ENCODE data around the gene LRRC8B. TPM values are rescaled to one million over a fixed set of nuclear protein-coding genes. Genes with fewer than 3 reads are reported as not detected.

The LRRC8B gene
- total RNA-seq, 1 experiment from 2014 or later: 15.0 TPM

- H2AFZ ChIP-seq: peak overlapping the region; percentile 84
These were observed 107.4 kb downstream of the LRRC8B start for GRCh38 chr1:89631816-89632656.

GRCh38 chr1:89632657-89633247 is 108.1 kb downstream of the LRRC8B start, which contains the start of gene LRRC8C:
LRRC8C (plus strand) TSS chr1:89633120; CDS start chr1:89686474, 53,354 bp downstream.
- H3K27me3 ChIP-seq (ENCODE audit: insufficient read depth, low read depth): no peaks in the 10 kb centered on the region
- POLR2A ChIA-PET (ENCODE audit: unreplicated experiment): no interaction called here
- intact Hi-C loops (cut with micrococcal nuclease; ENCODE audit: unreplicated experiment): loop anchor here (2.0 to 10.0 kb wide), 2 partner anchors 130 to 362 kb away; partner anchors contain the start of gene ZNF326
- no peaks in the 10 kb centered on the region for H3K9me2 ChIP-seq (ENCODE audit: insufficient read depth)
- no peaks in the 10 kb centered on the region for H3K9me3 ChIP-seq (ENCODE audit: insufficient read depth, low read depth)
- H3K4me1 ChIP-seq (replicated peaks; ENCODE audit: insufficient read depth): peaks cover 37% of the 10 kb centered on the region
- peak in 1 of 2 experiments; percentile 81 for DNase-seq
- peaks cover 16% of the 10 kb centered on the region; the same call in 1 of the 2 replicates for H3K79me2 ChIP-seq (ENCODE audit: low read depth)
- H3K36me3 ChIP-seq (ENCODE audit: low read depth): no peaks in the 10 kb centered on the region
- no TSS peak for BruUV-seq (replicated peaks)
- H4K20me1 ChIP-seq (ENCODE audit: insufficient read depth): no peaks in the 10 kb centered on the region
- peak within 1 kb of the TSS; percentile 77 for H3K4me3 ChIP-seq
- H3K4me2 ChIP-seq: peak within 1 kb of the TSS; percentile 77
- H3F3A ChIP-seq (ENCODE audit: insufficient read depth, low read depth): peaks cover 21% of the 10 kb centered on the region
- H2AFZ ChIP-seq: peak within 1 kb of the TSS; percentile 91
- TF ChIP-seq EZH2 (IDR thresholded peaks at IDR 0.05; ENCODE audit: low read depth): no peak
- no peak within 1 kb of the TSS for H3K27ac ChIP-seq
- CTCF ChIA-PET: no interaction called here

More at GRCh38 chr1:89631816-89632656, 107.4 kb downstream of the LRRC8B start:
- Histone ChIP-seq H4K20me1 (ENCODE audit: insufficient read depth) (no peaks in the 10 kb centered on the region), H3K27me3 (ENCODE audit: insufficient read depth, low read depth) (no peaks in the 10 kb centered on the region), H3K27ac (no peak overlapping the region), H3K4me3 (peak overlapping the region; percentile 77), H3K4me1 (replicated peaks; ENCODE audit: insufficient read depth) (peaks cover 31% of the 10 kb centered on the region), H3K9me2 (ENCODE audit: insufficient read depth) (no peaks in the 10 kb centered on the region), H3K79me2 (ENCODE audit: low read depth) (peaks cover 12% of the 10 kb centered on the region; the same call in 1 of the 2 replicates), H3F3A (ENCODE audit: insufficient read depth, low read depth) (peaks cover 20% of the 10 kb centered on the region), H3K9me3 (ENCODE audit: insufficient read depth, low read depth) (no peaks in the 10 kb centered on the region), H3K4me2 (peak overlapping the region; percentile 77), H3K36me3 (ENCODE audit: low read depth) (no peaks in the 10 kb centered on the region)
- intact Hi-C loops (cut with micrococcal nuclease; ENCODE audit: unreplicated experiment): loop anchor here (2.0 to 10.0 kb wide), 2 partner anchors 131 to 363 kb away; partner anchors contain the start of gene ZNF326
- no peak for DNase-seq
- POLR2A ChIA-PET (ENCODE audit: unreplicated experiment): no interaction called here
- CTCF ChIA-PET: no interaction called here
- TSS peak; percentile 19 for BruUV-seq (replicated peaks)
- TF ChIP-seq EZH2 (IDR thresholded peaks at IDR 0.05; ENCODE audit: low read depth) (no peak), CTCF (conservative IDR thresholded peaks at IDR 0.05) (no peak)

DNA sequence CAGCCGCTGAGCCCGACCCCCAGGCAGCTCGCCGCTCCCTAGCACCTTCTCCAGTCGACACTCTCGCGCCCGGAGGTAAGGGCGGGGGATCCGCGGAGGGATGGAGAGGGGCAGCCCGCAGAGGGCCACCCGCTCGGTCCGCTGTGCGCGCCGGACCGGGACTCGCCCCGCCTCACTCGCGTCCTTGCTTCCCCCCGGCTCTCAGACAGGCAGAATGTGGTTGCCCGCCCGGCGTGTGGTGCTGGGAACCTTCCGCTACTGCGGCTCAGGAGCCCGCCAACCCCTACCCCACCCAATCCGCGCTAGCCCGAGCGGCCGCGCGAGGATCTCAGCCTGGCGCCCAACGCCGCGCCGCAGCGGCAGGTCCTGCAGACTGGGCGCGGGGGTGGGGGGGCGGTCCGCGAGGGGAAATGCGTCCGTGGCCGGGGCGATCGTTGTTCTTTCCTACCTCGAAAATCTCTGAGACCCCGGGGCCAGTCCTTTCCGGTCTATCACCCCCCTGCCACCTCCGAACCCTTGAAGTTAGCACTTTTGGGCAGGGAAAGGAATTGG is 108.7 kb downstream of the LRRC8B start:
- TF ChIP-seq EZH2 (IDR thresholded peaks at IDR 0.05; ENCODE audit: low read depth) (no peak), CTCF (conservative IDR thresholded peaks at IDR 0.05) (no peak)
- H2AFZ ChIP-seq: peak overlapping the region; percentile 91
- no peaks in the 10 kb centered on the region for H3K36me3 ChIP-seq (ENCODE audit: low read depth)
- H3F3A ChIP-seq (ENCODE audit: insufficient read depth, low read depth): peaks cover 21% of the 10 kb centered on the region
- POLR2A ChIA-PET (ENCODE audit: unreplicated experiment): no interaction called here
- no peaks in the 10 kb centered on the region for H3K27me3 ChIP-seq (ENCODE audit: insufficient read depth, low read depth)
- CTCF ChIA-PET: no interaction called here
- peaks cover 37% of the 10 kb centered on the region for H3K4me1 ChIP-seq (replicated peaks; ENCODE audit: insufficient read depth)
- BruUV-seq (replicated peaks): no TSS peak
- peak overlapping the region; percentile 77 for H3K4me3 ChIP-seq
- no peaks in the 10 kb centered on the region for H3K9me2 ChIP-seq (ENCODE audit: insufficient read depth)
- H3K79me2 ChIP-seq (ENCODE audit: low read depth): peaks cover 16% of the 10 kb centered on the region; the same call in 1 of the 2 replicates
- H3K4me2 ChIP-seq: peak overlapping the region; percentile 77
- no peak overlapping the region for H3K27ac ChIP-seq
- intact Hi-C loops (cut with micrococcal nuclease; ENCODE audit: unreplicated experiment): loop anchor here (2.0 to 10.0 kb wide), 2 partner anchors 129 to 361 kb away; partner anchors contain the start of gene ZNF326
- H4K20me1 ChIP-seq (ENCODE audit: insufficient read depth): no peaks in the 10 kb centered on the region
- H3K9me3 ChIP-seq (ENCODE audit: insufficient read depth, low read depth): no peaks in the 10 kb centered on the region
- DNase-seq: peak in 1 of 2 experiments; percentile 41
